ENCODE results near the gene CFDP1. TPM values are rescaled to one million over a fixed set of nuclear protein-coding genes. Genes with fewer than 3 reads are reported as not detected.

Gene CFDP1
- total and polyA plus RNA-seq, 2 donors (not counting 1 experiment from before 2014, with no cell fraction given): 6.3 to 42.8 TPM

DNA sequence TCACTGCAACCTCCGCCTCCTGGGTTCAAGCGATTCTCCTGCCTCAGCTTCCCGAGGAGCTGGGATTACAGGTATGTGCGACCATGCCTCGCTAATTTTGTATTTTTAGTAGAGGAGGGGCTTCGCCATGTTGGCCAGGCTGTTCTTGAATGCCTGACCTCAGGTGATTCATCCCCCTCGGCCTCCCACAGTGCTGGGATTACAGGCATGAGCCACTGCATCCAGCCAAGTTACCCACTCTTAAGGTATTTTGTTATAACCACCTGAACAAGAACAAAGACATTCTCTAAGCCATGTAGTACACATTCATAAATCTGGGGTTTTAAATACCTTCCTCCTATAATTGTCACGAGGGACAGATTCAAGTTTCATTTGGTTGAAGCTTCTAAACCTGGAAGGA, 43.5 kb upstream of the CFDP1 start:
- intact Hi-C loops (cut with micrococcal nuclease): no loop called here
- ChIA-PET POLR2A (interaction anchor here (0.7 kb wide), 1 partner anchor 271 kb away, joined by 3 read pairs; no protein-coding TSS in a partner anchor), CTCF (interaction anchor here (0.7 to 1.1 kb wide), 2 partner anchors 27 to 43 kb away, joined by 3 read pairs; partner anchors contain the start of gene CFDP1)
- H3K4me2 ChIP-seq (replicated peaks; ENCODE audit: low read depth, low read length, poor library complexity, severe bottlenecking): no peak overlapping the region
- H3K27ac Mint-ChIP-seq: no peak overlapping the region
- 70% methylated on average over 3 of the region's 8 CpGs for WGBS (ENCODE audit: insufficient coverage)
- H3K4me3 Mint-ChIP-seq: no peak overlapping the region
- no peak overlapping the region for H3K4me3 ChIP-seq (ENCODE audit: control extremely low read depth in 1 of 5, extremely low read depth in 1 of 5, insufficient read depth in 1 of 5, low read depth in 2 of 5, low read length in 4 of 5)
- H3K79me2 ChIP-seq (ENCODE audit: control insufficient read depth, insufficient read depth, low read length): no peaks in the 10 kb centered on the region
- peaks cover 7% of the 10 kb centered on the region for H3K27me3 Mint-ChIP-seq
- H2AFZ ChIP-seq (ENCODE audit: insufficient read depth, low read depth, low read length, poor library complexity, severe bottlenecking): no peak overlapping the region
- no peaks in the 10 kb centered on the region for H3K9me3 Mint-ChIP-seq (ENCODE audit: insufficient read depth)
- H3K9ac ChIP-seq (ENCODE audit: low read length): no peak overlapping the region
- H3K4me1 ChIP-seq (ENCODE audit: control insufficient read depth in 2 of 2, insufficient read depth in 2 of 2, low read length in 2 of 2): no peaks in the 10 kb centered on the region
- no peaks in the 10 kb centered on the region for H4K20me1 ChIP-seq (ENCODE audit: control insufficient read depth, insufficient read depth, low read length, poor library complexity, severe bottlenecking)
- peaks cover 2% of the 10 kb centered on the region for H3K4me1 Mint-ChIP-seq
- ATAC-seq (ENCODE audit: low read depth): no peak
- H3K27ac ChIP-seq (ENCODE audit: low read length in 2 of 2): no peak overlapping the region
- no peaks in the 10 kb centered on the region for H3K36me3 ChIP-seq (replicated peaks in 1 of 2; ENCODE audit: control extremely low read depth in 1 of 2, control insufficient read depth in 1 of 2, extremely low read depth in 1 of 2, insufficient read depth in 2 of 2, low read length in 1 of 2)
- TF ChIP-seq EZH2 (IDR thresholded peaks at IDR 0.05; ENCODE audit: borderline replicate concordance, insufficient read depth, low read depth, low read length, poor library complexity, severe bottlenecking): no peak
- TF ChIP-seq, protein P1, sequence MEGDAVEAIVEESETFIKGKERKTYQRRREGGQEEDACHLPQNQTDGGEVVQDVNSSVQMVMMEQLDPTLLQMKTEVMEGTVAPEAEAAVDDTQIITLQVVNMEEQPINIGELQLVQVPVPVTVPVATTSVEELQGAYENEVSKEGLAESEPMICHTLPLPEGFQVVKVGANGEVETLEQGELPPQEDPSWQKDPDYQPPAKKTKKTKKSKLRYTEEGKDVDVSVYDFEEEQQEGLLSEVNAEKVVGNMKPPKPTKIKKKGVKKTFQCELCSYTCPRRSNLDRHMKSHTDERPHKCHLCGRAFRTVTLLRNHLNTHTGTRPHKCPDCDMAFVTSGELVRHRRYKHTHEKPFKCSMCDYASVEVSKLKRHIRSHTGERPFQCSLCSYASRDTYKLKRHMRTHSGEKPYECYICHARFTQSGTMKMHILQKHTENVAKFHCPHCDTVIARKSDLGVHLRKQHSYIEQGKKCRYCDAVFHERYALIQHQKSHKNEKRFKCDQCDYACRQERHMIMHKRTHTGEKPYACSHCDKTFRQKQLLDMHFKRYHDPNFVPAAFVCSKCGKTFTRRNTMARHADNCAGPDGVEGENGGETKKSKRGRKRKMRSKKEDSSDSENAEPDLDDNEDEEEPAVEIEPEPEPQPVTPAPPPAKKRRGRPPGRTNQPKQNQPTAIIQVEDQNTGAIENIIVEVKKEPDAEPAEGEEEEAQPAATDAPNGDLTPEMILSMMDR (IDR thresholded peaks at IDR 0.05): no peak
- H3K9me3 ChIP-seq (ENCODE audit: control extremely low read depth in 1 of 3, control insufficient read depth in 2 of 3, insufficient read depth in 1 of 3, low read length in 2 of 3): no peaks in the 10 kb centered on the region
- no peaks in the 10 kb centered on the region for H3K27me3 ChIP-seq (replicated peaks in 1 of 4; ENCODE audit: control extremely low read depth in 1 of 4, control insufficient read depth in 3 of 4, insufficient read depth in 4 of 4, low read length in 3 of 4)
- no peak for DNase-seq

DNA sequence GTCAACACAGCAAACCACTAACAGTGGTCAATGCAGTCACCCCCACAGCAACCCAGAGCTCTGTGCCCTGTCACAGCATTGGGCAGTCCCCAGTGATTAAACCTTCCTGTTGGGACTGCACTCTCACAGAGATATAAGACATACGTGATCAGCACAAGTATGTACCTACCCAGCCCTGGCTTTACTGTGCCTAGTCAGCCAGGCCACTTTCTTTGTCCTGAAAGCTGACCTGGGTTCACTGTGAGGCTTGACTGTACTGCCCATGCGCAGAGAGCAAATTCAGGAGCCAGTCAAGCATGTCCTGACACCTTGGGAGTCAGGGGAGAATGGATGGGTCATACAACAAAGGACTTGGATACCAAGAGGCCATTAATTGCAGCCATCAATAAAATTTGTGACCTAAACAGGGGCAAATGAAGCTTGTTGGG, 42.1 kb upstream of the CFDP1 start:
- no peaks in the 10 kb centered on the region for H3K36me3 ChIP-seq (replicated peaks in 1 of 2; ENCODE audit: control extremely low read depth in 1 of 2, control insufficient read depth in 1 of 2, extremely low read depth in 1 of 2, insufficient read depth in 2 of 2, low read length in 1 of 2)
- no peak overlapping the region for H3K27ac ChIP-seq (ENCODE audit: low read length in 2 of 2)
- no peaks in the 10 kb centered on the region for H4K20me1 ChIP-seq (ENCODE audit: control insufficient read depth, insufficient read depth, low read length, poor library complexity, severe bottlenecking)
- no peak overlapping the region for H2AFZ ChIP-seq (ENCODE audit: insufficient read depth, low read depth, low read length, poor library complexity, severe bottlenecking)
- intact Hi-C loops (cut with micrococcal nuclease): no loop called here
- Mint-ChIP-seq H3K27ac (no peak overlapping the region), H3K9me3 (ENCODE audit: insufficient read depth) (no peaks in the 10 kb centered on the region), H3K4me3 (no peak overlapping the region), H3K27me3 (peaks cover 7% of the 10 kb centered on the region), H3K4me1 (peaks cover 3% of the 10 kb centered on the region)
- DNase-seq (no peak), ATAC-seq (ENCODE audit: low read depth) (no peak)
- no peaks in the 10 kb centered on the region for H3K79me2 ChIP-seq (ENCODE audit: control insufficient read depth, insufficient read depth, low read length)
- WGBS (ENCODE audit: insufficient coverage): 100% methylated on average over 2 of the region's 2 CpGs
- no peaks in the 10 kb centered on the region for H3K9me3 ChIP-seq (ENCODE audit: control extremely low read depth in 1 of 3, control insufficient read depth in 2 of 3, insufficient read depth in 1 of 3, low read length in 2 of 3)
- H3K4me1 ChIP-seq (ENCODE audit: control insufficient read depth in 2 of 2, insufficient read depth in 2 of 2, low read length in 2 of 2): no peaks in the 10 kb centered on the region
- H3K4me3 ChIP-seq (ENCODE audit: control extremely low read depth in 1 of 5, extremely low read depth in 1 of 5, insufficient read depth in 1 of 5, low read depth in 2 of 5, low read length in 4 of 5): no peak overlapping the region
- no peak overlapping the region for H3K4me2 ChIP-seq (replicated peaks; ENCODE audit: low read depth, low read length, poor library complexity, severe bottlenecking)
- TF ChIP-seq, protein P1 (IDR thresholded peaks at IDR 0.05): no peak
- no peak for TF ChIP-seq EZH2 (IDR thresholded peaks at IDR 0.05; ENCODE audit: borderline replicate concordance, insufficient read depth, low read depth, low read length, poor library complexity, severe bottlenecking)
- no peaks in the 10 kb centered on the region for H3K27me3 ChIP-seq (replicated peaks in 1 of 4; ENCODE audit: control extremely low read depth in 1 of 4, control insufficient read depth in 3 of 4, insufficient read depth in 4 of 4, low read length in 3 of 4)
- no peak overlapping the region for H3K9ac ChIP-seq (ENCODE audit: low read length)
- CTCF ChIA-PET: interaction anchor here (1.1 kb wide), 1 partner anchor 289 kb away, joined by 4 read pairs; no protein-coding TSS in a partner anchor
- POLR2A ChIA-PET: no interaction called here

Measured in B cell (primary cell).